ENCODE results near the gene FBRSL1.

- no peak for TF ChIP-seq EZH2 (IDR thresholded peaks at IDR 0.05; ENCODE audit: borderline replicate concordance, low read depth, low read length, poor library complexity, severe bottlenecking)
- no peak for TF ChIP-seq CTCF (conservative IDR thresholded peaks at IDR 0.05; ENCODE audit: low read depth, low read length)
Measured at GRCh38 chr12:132489602-132490266, at the start of gene FBRSL1.
